Measurements from ENCODE around the gene TRABD2B. TPM values are rescaled to one million over a fixed set of nuclear protein-coding genes. Genes with fewer than 3 reads are reported as not detected.

TRABD2B gene
- total and polyA plus RNA-seq, 2 of the 4 experiments (the other 2 are of a cell fraction), result not detected

GRCh38 chr1:47911424-47911823, 85.8 kb downstream of the TRABD2B start:
- no TSS peak for BruUV-seq (replicated peaks)
- Histone ChIP-seq H3K36me3 (ENCODE audit: control insufficient read depth, insufficient read depth, low read length) (no peaks in the 10 kb centered on the region), H2BK120ac (ENCODE audit: low read depth, low read length) (no peak overlapping the region), H2BK15ac (ENCODE audit: low read depth, low read length) (no peak overlapping the region), H3K4ac (ENCODE audit: low read depth, low read length) (no peak overlapping the region), H2BK20ac (ENCODE audit: low read depth, low read length) (no peak overlapping the region), H3K23ac (ENCODE audit: low read depth, low read length) (no peak overlapping the region), H3K4me3 (ENCODE audit: insufficient read depth, low read depth, low read length) (no peak overlapping the region), H3K27me3 (ENCODE audit: control insufficient read depth, insufficient read depth, low read length) (no peaks in the 10 kb centered on the region; the same call in none of the 2 replicates), H4K5ac (ENCODE audit: low read depth, low read length) (no peak overlapping the region), H3K9me1 (ENCODE audit: insufficient read depth, low read length) (no peaks in the 10 kb centered on the region), H3K4me2 (ENCODE audit: low read depth, low read length) (no peak overlapping the region), H3K14ac (replicated peaks; ENCODE audit: low read depth, low read length) (no peak overlapping the region), H3K56ac (ENCODE audit: extremely low read depth, insufficient read depth, low read length) (no peak overlapping the region), H3K4me1 (ENCODE audit: control insufficient read depth, insufficient read depth, low read length) (no peaks in the 10 kb centered on the region), H4K8ac (ENCODE audit: low read depth in 2 of 2, low read length in 2 of 2) (no peak overlapping the region), H3K9me3 (ENCODE audit: control insufficient read depth, insufficient read depth, low read length) (no peaks in the 10 kb centered on the region), H2AFZ (replicated peaks; ENCODE audit: low read length, poor library complexity) (no peak overlapping the region), H3K9ac (ENCODE audit: low read depth, low read length) (no peak overlapping the region), H3K27ac (ENCODE audit: insufficient read depth, low read length) (no peak overlapping the region), H2AK5ac (ENCODE audit: low read depth, low read length) (no peak overlapping the region), H2AK9ac (replicated peaks; ENCODE audit: low read depth, low read length, poor library complexity) (no peak overlapping the region), H3K79me1 (ENCODE audit: low read depth in 1 of 2, low read length in 2 of 2) (no peaks in the 10 kb centered on the region), H3K18ac (ENCODE audit: low read depth, low read length) (no peak overlapping the region), H4K20me1 (ENCODE audit: insufficient read depth, low read length) (no peaks in the 10 kb centered on the region), H4K91ac (ENCODE audit: insufficient read depth, low read depth, low read length) (no peak overlapping the region), H2BK5ac (ENCODE audit: low read depth, low read length, poor library complexity, severe bottlenecking) (no peak overlapping the region)
- WGBS, 2 experiments (ENCODE audit: extremely low coverage in 2 of 2, insufficient read length in 1 of 2), result 68% methylated on average over 6 of the region's 9 CpGs; no CpG with 5 or more reads in 1 of the 2 experiments
- DNase-seq (no peak), ATAC-seq (ENCODE audit: low read depth) (no peak)
- intact Hi-C loops (cut with micrococcal nuclease), result no loop called here
- POLR2A ChIA-PET (ENCODE audit: unreplicated experiment), result interaction anchor here (0.6 kb wide), 1 partner anchor 503 kb away, joined by 3 read pairs; no protein-coding TSS in a partner anchor
- TF ChIP-seq MXI1 (IDR thresholded peaks at IDR 0.05; ENCODE audit: borderline replicate concordance, low read depth, low read length) (no peak), CHD1 (IDR thresholded peaks at IDR 0.05; ENCODE audit: low read depth, low read length) (no peak), CTCF (conservative IDR thresholded peaks at IDR 0.05; ENCODE audit: low read depth, low read length) (no peak), USF2 (IDR thresholded peaks at IDR 0.05; ENCODE audit: low read depth, low read length) (no peak), MAFK (IDR thresholded peaks at IDR 0.05; ENCODE audit: low read depth, low read length) (no peak), RAD21 (IDR thresholded peaks at IDR 0.05; ENCODE audit: low read length) (no peak), RFX5 (IDR thresholded peaks at IDR 0.05; ENCODE audit: low read depth, low read length) (no peak), CEBPB (IDR thresholded peaks at IDR 0.05; ENCODE audit: low read depth, low read length) (no peak), RCOR1 (IDR thresholded peaks at IDR 0.05; ENCODE audit: insufficient replicate concordance, low read length) (no peak), FOS (IDR thresholded peaks at IDR 0.05; ENCODE audit: low read depth, low read length) (no peak), POLR2A (IDR thresholded peaks at IDR 0.05; ENCODE audit: low read depth, low read length) (no peak), NFE2L2 (IDR thresholded peaks at IDR 0.05; ENCODE audit: low read depth, low read length) (no peak), SMC3 (IDR thresholded peaks at IDR 0.05; ENCODE audit: low read depth, low read length) (no peak), MAZ (IDR thresholded peaks at IDR 0.05; ENCODE audit: borderline replicate concordance, low read depth, low read length) (no peak), BHLHE40 (IDR thresholded peaks at IDR 0.05; ENCODE audit: low read depth, low read length) (no peak)
- TF ChIP-seq, protein P1, sequence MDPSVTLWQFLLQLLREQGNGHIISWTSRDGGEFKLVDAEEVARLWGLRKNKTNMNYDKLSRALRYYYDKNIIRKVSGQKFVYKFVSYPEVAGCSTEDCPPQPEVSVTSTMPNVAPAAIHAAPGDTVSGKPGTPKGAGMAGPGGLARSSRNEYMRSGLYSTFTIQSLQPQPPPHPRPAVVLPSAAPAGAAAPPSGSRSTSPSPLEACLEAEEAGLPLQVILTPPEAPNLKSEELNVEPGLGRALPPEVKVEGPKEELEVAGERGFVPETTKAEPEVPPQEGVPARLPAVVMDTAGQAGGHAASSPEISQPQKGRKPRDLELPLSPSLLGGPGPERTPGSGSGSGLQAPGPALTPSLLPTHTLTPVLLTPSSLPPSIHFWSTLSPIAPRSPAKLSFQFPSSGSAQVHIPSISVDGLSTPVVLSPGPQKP (IDR thresholded peaks at IDR 0.05; ENCODE audit: borderline replicate concordance, low read depth, low read length), result no peak
- in situ Hi-C loops (cut with MboI; ENCODE audit: low sequenced_read_pairs), result no loop called here
- CTCF ChIA-PET, result no interaction called here
- dilution Hi-C loops (cut with HindIII; ENCODE audit: low sequenced_read_pairs, unreplicated experiment), result no loop called here
